GM12878 (cell line): ENCODE measurements around the gene PPL. TPM values are rescaled to one million over a fixed set of nuclear protein-coding genes. Genes with fewer than 3 reads are reported as not detected.

Source experiments
- ATAC-seq: fragments of 200-7000 bp; cut with Tn5 transposase; 3 replicates; pipeline ENCODE4 v1.9.1; 2020; ENCODE audit warnings: mild to moderate bottlenecking, moderate library complexity
- BruUV-seq: library from RNA; stranded (reverse); fragments of 400-500 nt; replicated peaks from 2 replicates; lab custom pipeline; 2021; lab: Mats Ljungman, UMichigan
- CTCF ChIA-PET: fragments of 300-600 bp; sonication (Branson Sonifier 250); formaldehyde crosslinking; extraction: SDS; loops from one replicate; lab custom pipeline; 2021; ENCODE audit warnings: inconsistent platforms; lab: Yijun Ruan, JAX
- POLR2A ChIA-PET: fragments of 350-600 bp; formaldehyde crosslinking; extraction: SDS; loops from one replicate; lab custom pipeline; 2021; ENCODE audit warnings: inconsistent platforms; lab: Charles Lee
- RAD21 ChIA-PET: fragments of 300-600 bp; sonication (Branson Sonifier 250); formaldehyde crosslinking; loops from one replicate; lab custom pipeline; 2023; ENCODE audit warnings: antibody characterized with exemption; ENCODE audit not compliant: unreplicated experiment; lab: Charles Lee
- SMC1A ChIA-PET: fragments of 300-600 bp; sonication (Branson Sonifier 250); formaldehyde crosslinking; loops from one replicate; lab custom pipeline; 2023; ENCODE audit not compliant: unreplicated experiment, uncharacterized antibody; lab: Charles Lee
- DNase-seq: peaks from one replicate; pipeline ENCODE4 v3.0.0-alpha.2; 2011; ENCODE audit warnings: low read depth, low spot score
- FAIRE-seq: peaks from 3 replicates; lab custom pipeline; 2011; peaks lifted over from hg19 to GRCh38; lab: Jason Lieb, UNC
- H2AFZ ChIP-seq: 2 replicates; pipeline ENCODE4 v1.6.0; 2011; ENCODE audit warnings: low read depth, low read length, control low read depth; ENCODE audit not compliant: control insufficient read depth
- H3K27ac ChIP-seq: 2 replicates; pipeline ENCODE4 v1.5.1; 2011; ENCODE audit warnings: control low read depth; ENCODE audit not compliant: control insufficient read depth, insufficient read depth
- H3K27me3 ChIP-seq, 2 experiments: replicated peaks in 1 of 2; 2 replicates each; pipeline versions ENCODE4 v1.6.0 to v1.6.1; 2011; ENCODE audit warnings: low read length in 1 of 2; ENCODE audit not compliant: control insufficient read depth in 2 of 2, insufficient read depth in 2 of 2
- H3K36me3 ChIP-seq, 2 experiments: 2 replicates each; pipeline ENCODE4 v1.5.1; 2011; ENCODE audit warnings: low read length in 1 of 2; ENCODE audit not compliant: control insufficient read depth in 2 of 2, insufficient read depth in 2 of 2
- H3K4me1 ChIP-seq: 2 replicates; pipeline ENCODE4 v1.6.1; 2011; ENCODE audit warnings: mild to moderate bottlenecking, low read length, moderate library complexity, mixed read lengths; ENCODE audit not compliant: control insufficient read depth, insufficient read depth
- H3K4me2 ChIP-seq: 2 replicates; pipeline ENCODE4 v1.6.0; 2011; ENCODE audit warnings: control low read depth; ENCODE audit not compliant: control insufficient read depth, insufficient read depth
- H3K4me3 ChIP-seq: fragments of 200-600 bp; sonication (generic); 2 replicates; pipeline ENCODE4 v1.5.1; 2016
- H3K79me2 ChIP-seq: 2 replicates; pipeline ENCODE4 v1.6.0; 2011; ENCODE audit warnings: low read length; ENCODE audit not compliant: control insufficient read depth, insufficient read depth
- H3K9ac ChIP-seq: 2 replicates; pipeline ENCODE4 v1.8.0; 2011; ENCODE audit warnings: low read length, control low read depth, mixed read lengths; ENCODE audit not compliant: control insufficient read depth, insufficient read depth
- H3K9me3 ChIP-seq: replicated peaks from 3 replicates; pipeline ENCODE4 v1.5.1; 2011; ENCODE audit warnings: mild to moderate bottlenecking, low read length; ENCODE audit not compliant: control insufficient read depth, insufficient read depth
- H4K20me1 ChIP-seq: 2 replicates; pipeline ENCODE4 v1.6.0; 2011; ENCODE audit not compliant: control insufficient read depth, insufficient read depth
- ATF7 ChIP-seq: fragments of 450-650 bp; IDR thresholded peaks from 2 replicates; pipeline ENCODE4 v1.6.1; 2016; ENCODE audit warnings: low read depth, mild to moderate bottlenecking
- POLR2AphosphoS2 ChIP-seq: IDR thresholded peaks from 2 replicates; pipeline ENCODE4 v1.6.1; 2011; ENCODE audit warnings: low read depth, mild to moderate bottlenecking, low read length, improper control_type of control experiment, moderate library complexity
- RAD21 ChIP-seq: IDR thresholded peaks from 2 replicates; pipeline ENCODE4 v1.6.1; 2011; ENCODE audit warnings: mild to moderate bottlenecking, low read depth, low read length, moderate library complexity; ENCODE audit not compliant: insufficient read depth
- RBBP5 ChIP-seq: fragments of 200-600 bp; sonication (generic); conservative IDR thresholded peaks from 2 replicates; pipeline ENCODE4 v1.6.1; 2016
- RFX5 ChIP-seq: IDR thresholded peaks from 2 replicates; pipeline ENCODE4 v1.6.1; 2011; ENCODE audit warnings: low read depth, low read length, improper control_type of control experiment
- SMAD1 ChIP-seq: fragments of 450-650 bp; IDR thresholded peaks from 2 replicates; pipeline ENCODE4 v1.6.1; 2018; ENCODE audit warnings: mild to moderate bottlenecking, low read depth; ENCODE audit not compliant: partially characterized antibody
- STAT3 ChIP-seq: IDR thresholded peaks from 2 replicates; pipeline ENCODE4 v1.6.1; 2011; ENCODE audit warnings: low read depth, low read length, improper control_type of control experiment
- ZNF217 ChIP-seq: fragments of 450-650 bp; IDR thresholded peaks from 2 replicates; pipeline ENCODE4 v1.6.1; 2017; ENCODE audit warnings: antibody characterized with exemption, mild to moderate bottlenecking
- ZNF24 ChIP-seq: fragments of 450-650 bp; IDR thresholded peaks from 2 replicates; pipeline ENCODE4 v1.6.1; 2017; ENCODE audit warnings: antibody characterized with exemption, mild to moderate bottlenecking
- WGBS: methylation state at CpG from one replicate; pipeline ENCODE4 v1.1.6; 2016; ENCODE audit warnings: low lambda C conversion rate; ENCODE audit not compliant: insufficient replicate concordance, insufficient coverage; ENCODE audit errors: missing lambda C conversion rate; 5-methylcytosine and 5-hydroxymethylcytosine counted together
- in situ Hi-C: fragments of 300-500 bp; cut with MboI; formaldehyde crosslinking; loops from 9 replicates; pipeline ENCODE4 v1.14.3; 2018; ENCODE audit warnings: mixed read lengths
- intact Hi-C: fragments of 100-400 bp; cut with micrococcal nuclease; formaldehyde crosslinking; loops from one replicate; pipeline ENCODE4 v1.14.2; 2022; ENCODE audit not compliant: unreplicated experiment
- polyA plus RNA-seq, 11 experiments: library from polyadenylated mRNA; depleted of rRNA in 4 of 11; unstranded in 6 of 11; stranded (reverse) in 5 of 11; fragments of >200 nt; fragmentation: Nextera tagmentation in 4 of 11; fragmentation: Illumina TruSeq in 1 of 11; extraction: Ambion mirVana in 4 of 11; extraction: Trizol in 1 of 11; gene quantifications; 1 replicate in 1 of 11; 2 replicates in 10 of 11; pipeline versions ENCODE4 v1.2.1 to v1.2.3, GENCODE V29; 2011 to 2016; ENCODE audit warnings: inconsistent platforms in 2 of 11, missing spikeins in 2 of 11, low read depth in 1 of 11
- total RNA-seq, 4 experiments: library from RNA; depleted of rRNA in 3 of 4; stranded (reverse); fragments of >200 nt in 3 of 4; fragmentation: Illumina TruSeq in 1 of 4; extraction: Trizol in 1 of 4; gene quantifications; 2 replicates each; pipeline versions ENCODE4 v1.2.1 to v1.2.3, GENCODE V29; 2013 to 2021
- TF ChIP-seq, protein P1 (sequence below): fragments of 450-650 bp; formaldehyde crosslinking; IDR thresholded peaks from 2 replicates; pipeline ENCODE4 v1.4.0; 2022; ENCODE audit warnings: mild to moderate bottlenecking, moderate library complexity
- TF ChIP-seq, protein P2 (sequence below): IDR thresholded peaks from 2 replicates; pipeline ENCODE4 v1.6.1; 2012; ENCODE audit warnings: low read depth, low read length, improper control_type of control experiment
- TF ChIP-seq, protein P3 (sequence below): fragments of 450-650 bp; IDR thresholded peaks from 2 replicates; pipeline ENCODE4 v1.6.1; 2017; ENCODE audit warnings: mild to moderate bottlenecking, moderate library complexity
- TF ChIP-seq, protein P4 (sequence below): IDR thresholded peaks from 2 replicates; pipeline ENCODE4 v1.6.1; 2011; ENCODE audit warnings: low read depth, low read length, improper control_type of control experiment, borderline replicate concordance

PPL gene
- total and polyA plus RNA-seq, 10 of the 15 experiments (the other 5 are each of a cell fraction or from before 2014, with no cell fraction given), result 0.03 to 0.47 (median 0.05) TPM; not detected in 2

DNA sequence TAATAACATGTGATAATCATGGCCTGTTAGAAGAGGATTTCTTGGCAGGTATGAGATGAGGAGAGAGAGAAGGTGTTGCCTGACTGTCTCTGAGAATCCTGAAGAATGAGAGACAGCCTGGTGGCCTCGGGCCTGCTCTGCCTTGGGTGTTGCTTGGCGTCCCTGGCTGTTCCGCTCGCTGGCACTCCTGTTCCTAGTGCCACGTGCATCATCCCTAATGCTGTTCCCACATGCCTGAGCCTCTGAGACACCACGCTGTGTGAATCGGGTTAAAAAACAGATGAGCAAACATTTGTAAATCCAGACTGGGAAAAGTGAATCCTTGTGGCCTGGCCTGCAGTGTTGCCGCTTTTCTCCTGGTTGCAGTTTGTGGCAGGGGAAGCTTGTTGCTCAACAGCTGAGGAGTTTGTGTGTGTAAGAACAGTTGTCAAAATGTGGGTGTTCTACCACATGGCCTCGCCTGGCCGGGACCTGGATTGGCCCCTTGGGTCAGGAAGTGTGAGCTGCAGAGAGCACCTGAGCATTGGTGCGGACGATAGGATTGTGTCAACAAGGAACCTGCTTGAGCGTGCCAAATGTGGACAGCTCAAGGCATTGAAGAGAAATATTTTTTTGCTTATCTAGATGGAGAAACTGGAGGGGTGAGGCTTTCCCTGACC, 67.7 kb downstream of the PPL start (continued):
- TF ChIP-seq, protein P1, sequence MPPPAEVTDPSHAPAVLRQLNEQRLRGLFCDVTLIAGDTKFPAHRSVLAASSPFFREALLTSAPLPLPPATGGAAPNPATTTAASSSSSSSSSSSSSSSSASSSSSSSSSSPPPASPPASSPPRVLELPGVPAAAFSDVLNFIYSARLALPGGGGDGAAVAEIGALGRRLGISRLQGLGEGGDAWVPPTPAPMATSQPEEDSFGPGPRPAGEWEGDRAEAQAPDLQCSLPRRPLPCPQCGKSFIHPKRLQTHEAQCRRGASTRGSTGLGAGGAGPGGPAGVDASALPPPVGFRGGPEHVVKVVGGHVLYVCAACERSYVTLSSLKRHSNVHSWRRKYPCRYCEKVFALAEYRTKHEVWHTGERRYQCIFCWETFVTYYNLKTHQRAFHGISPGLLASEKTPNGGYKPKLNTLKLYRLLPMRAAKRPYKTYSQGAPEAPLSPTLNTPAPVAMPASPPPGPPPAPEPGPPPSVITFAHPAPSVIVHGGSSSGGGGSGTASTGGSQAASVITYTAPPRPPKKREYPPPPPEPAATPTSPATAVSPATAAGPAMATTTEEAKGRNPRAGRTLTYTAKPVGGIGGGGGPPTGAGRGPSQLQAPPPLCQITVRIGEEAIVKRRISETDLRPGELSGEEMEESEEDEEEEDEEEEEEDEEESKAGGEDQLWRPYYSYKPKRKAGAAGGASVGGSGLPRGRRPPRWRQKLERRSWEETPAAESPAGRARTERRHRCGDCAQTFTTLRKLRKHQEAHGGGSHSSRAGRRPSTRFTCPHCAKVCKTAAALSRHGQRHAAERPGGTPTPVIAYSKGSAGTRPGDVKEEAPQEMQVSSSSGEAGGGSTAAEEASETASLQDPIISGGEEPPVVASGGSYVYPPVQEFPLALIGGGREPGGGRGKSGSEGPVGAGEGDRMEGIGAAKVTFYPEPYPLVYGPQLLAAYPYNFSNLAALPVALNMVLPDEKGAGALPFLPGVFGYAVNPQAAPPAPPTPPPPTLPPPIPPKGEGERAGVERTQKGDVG (CRISPR knock-in tag), result no peak

DNA sequence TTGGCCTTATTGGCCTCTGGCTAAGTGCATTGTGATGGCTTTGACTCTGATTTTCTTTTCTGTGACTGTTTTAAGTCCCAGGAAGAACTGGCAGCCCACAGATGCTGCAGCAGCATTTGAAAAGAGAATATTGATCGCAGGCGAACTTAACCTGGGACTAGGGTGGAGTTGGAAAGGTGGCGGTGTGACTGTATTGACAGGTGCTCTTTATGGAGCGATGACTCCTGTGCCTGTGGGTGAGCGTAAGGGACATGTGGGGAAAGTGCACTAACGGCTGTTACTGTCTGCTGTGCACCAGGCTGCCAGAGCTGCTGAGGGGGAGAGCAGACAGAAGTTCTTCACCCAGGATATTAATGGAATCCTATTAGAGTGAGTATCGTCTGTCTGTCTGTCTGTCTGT, 68.4 kb downstream of the PPL start:
- ChIA-PET RAD21 (interaction anchor here (0.5 kb wide), 1 partner anchor 292 kb away, joined by 3 read pairs; no protein-coding TSS in a partner anchor), SMC1A (no interaction called here)
- H3K79me2 ChIP-seq, result no peaks in the 10 kb centered on the region; the same call in 1 of the 2 replicates
- TF ChIP-seq POLR2AphosphoS2 (no peak), ATF7 (no peak), STAT3 (no peak), ZNF217 (no peak), SMAD1 (no peak), ZNF24 (no peak), RAD21 (no peak), RFX5 (no peak), RBBP5 (no peak)
- TF ChIP-seq, protein P2, sequence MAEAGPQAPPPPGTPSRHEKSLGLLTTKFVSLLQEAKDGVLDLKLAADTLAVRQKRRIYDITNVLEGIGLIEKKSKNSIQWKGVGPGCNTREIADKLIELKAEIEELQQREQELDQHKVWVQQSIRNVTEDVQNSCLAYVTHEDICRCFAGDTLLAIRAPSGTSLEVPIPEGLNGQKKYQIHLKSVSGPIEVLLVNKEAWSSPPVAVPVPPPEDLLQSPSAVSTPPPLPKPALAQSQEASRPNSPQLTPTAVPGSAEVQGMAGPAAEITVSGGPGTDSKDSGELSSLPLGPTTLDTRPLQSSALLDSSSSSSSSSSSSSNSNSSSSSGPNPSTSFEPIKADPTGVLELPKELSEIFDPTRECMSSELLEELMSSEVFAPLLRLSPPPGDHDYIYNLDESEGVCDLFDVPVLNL, result no peak
- TF ChIP-seq, protein P3, sequence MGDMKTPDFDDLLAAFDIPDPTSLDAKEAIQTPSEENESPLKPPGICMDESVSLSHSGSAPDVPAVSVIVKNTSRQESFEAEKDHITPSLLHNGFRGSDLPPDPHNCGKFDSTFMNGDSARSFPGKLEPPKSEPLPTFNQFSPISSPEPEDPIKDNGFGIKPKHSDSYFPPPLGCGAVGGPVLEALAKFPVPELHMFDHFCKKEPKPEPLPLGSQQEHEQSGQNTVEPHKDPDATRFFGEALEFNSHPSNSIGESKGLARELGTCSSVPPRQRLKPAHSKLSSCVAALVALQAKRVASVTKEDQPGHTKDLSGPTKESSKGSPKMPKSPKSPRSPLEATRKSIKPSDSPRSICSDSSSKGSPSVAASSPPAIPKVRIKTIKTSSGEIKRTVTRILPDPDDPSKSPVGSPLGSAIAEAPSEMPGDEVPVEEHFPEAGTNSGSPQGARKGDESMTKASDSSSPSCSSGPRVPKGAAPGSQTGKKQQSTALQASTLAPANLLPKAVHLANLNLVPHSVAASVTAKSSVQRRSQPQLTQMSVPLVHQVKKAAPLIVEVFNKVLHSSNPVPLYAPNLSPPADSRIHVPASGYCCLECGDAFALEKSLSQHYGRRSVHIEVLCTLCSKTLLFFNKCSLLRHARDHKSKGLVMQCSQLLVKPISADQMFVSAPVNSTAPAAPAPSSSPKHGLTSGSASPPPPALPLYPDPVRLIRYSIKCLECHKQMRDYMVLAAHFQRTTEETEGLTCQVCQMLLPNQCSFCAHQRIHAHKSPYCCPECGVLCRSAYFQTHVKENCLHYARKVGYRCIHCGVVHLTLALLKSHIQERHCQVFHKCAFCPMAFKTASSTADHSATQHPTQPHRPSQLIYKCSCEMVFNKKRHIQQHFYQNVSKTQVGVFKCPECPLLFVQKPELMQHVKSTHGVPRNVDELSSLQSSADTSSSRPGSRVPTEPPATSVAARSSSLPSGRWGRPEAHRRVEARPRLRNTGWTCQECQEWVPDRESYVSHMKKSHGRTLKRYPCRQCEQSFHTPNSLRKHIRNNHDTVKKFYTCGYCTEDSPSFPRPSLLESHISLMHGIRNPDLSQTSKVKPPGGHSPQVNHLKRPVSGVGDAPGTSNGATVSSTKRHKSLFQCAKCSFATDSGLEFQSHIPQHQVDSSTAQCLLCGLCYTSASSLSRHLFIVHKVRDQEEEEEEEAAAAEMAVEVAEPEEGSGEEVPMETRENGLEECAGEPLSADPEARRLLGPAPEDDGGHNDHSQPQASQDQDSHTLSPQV, result no peak
- TF ChIP-seq, protein P4, sequence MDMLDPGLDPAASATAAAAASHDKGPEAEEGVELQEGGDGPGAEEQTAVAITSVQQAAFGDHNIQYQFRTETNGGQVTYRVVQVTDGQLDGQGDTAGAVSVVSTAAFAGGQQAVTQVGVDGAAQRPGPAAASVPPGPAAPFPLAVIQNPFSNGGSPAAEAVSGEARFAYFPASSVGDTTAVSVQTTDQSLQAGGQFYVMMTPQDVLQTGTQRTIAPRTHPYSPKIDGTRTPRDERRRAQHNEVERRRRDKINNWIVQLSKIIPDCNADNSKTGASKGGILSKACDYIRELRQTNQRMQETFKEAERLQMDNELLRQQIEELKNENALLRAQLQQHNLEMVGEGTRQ, result no peak

More for the DNA sequence above, 68.4 kb downstream of the PPL start:
- intact Hi-C loops, result no loop called here
- Histone ChIP-seq H3K4me2 (no peak overlapping the region), H3K4me1 (no peaks in the 10 kb centered on the region), H3K9ac (no peak overlapping the region), H2AFZ (no peak overlapping the region), H3K27me3 (no peaks in the 10 kb centered on the region), H4K20me1 (no peaks in the 10 kb centered on the region; the same call in 1 of the 2 replicates), H3K27ac (no peak overlapping the region), H3K4me3 (no peak overlapping the region), H3K36me3 (peaks cover 25 to 31% of the 10 kb centered on the region in 2 experiments), H3K9me3 (no peaks in the 10 kb centered on the region)
- no peak for ATAC-seq
- ChIA-PET CTCF (no interaction called here), POLR2A (no interaction called here)
- no peak for DNase-seq
- in situ Hi-C loops, result no loop called here
- no peak for FAIRE-seq
- no TSS peak for BruUV-seq
- WGBS, result 98% methylated on average over 7 of the region's 7 CpGs
